ENCODE results near the gene SVIL. TPM values are rescaled to one million over a fixed set of nuclear protein-coding genes. Genes with fewer than 3 reads are reported as not detected.

SVIL gene
- total RNA-seq, 1 experiment from 2014 or later: 15.3 TPM

- H3K27me3 ChIP-seq (ENCODE audit: insufficient read depth, low read length): no peaks in the 10 kb centered on the region
- TF ChIP-seq CTCF (conservative IDR thresholded peaks at IDR 0.05): no peak
- no peak overlapping the region for H2BK15ac ChIP-seq (ENCODE audit: low read depth, low read length)
- H4K91ac ChIP-seq (ENCODE audit: insufficient read length, low read depth, low read length): no peak overlapping the region
- Mint-ChIP-seq H3K27me3 (ENCODE audit: low read depth) (no peaks in the 10 kb centered on the region), H3K4me1 (peaks cover 27 to 38% of the 10 kb centered on the region in 2 experiments), H3K36me3 (ENCODE audit: insufficient read depth in 1 of 3, low read depth in 3 of 3) (peaks cover 2 to 8% (median 3%) of the 10 kb centered on the region in 3 experiments; a peak in 4 of 7 replicates), H3K4me3 (no peak overlapping the region), H3K9me3 (peaks cover 0 to 4% of the 10 kb centered on the region in 2 experiments; a peak in 2 of 5 replicates), H3K27ac (peak overlapping the region in 1 of 3 experiments; percentile 72; a peak in 2 of 7 replicates)
- H2BK120ac ChIP-seq (ENCODE audit: low read depth, low read length, poor library complexity, severe bottlenecking): no peak overlapping the region
- no peak overlapping the region for H3K27ac ChIP-seq (ENCODE audit: insufficient read length, low read depth, low read length)
- no peaks in the 10 kb centered on the region for H3K79me1 ChIP-seq (ENCODE audit: insufficient read depth, low read depth, low read length, poor library complexity, severe bottlenecking)
- H3T11ph ChIP-seq (ENCODE audit: low read length): no peak overlapping the region
- H2BK5ac ChIP-seq (ENCODE audit: insufficient read length, low read length): no peak overlapping the region
- H4K8ac ChIP-seq (replicated peaks; ENCODE audit: insufficient read length, low read depth, low read length): no peak overlapping the region
- H3K4ac ChIP-seq (ENCODE audit: low read depth, low read length): no peak overlapping the region
- no peaks in the 10 kb centered on the region; the same call in 1 of the 2 replicates for H3K4me1 ChIP-seq (ENCODE audit: insufficient read depth, low read length)
- no peak overlapping the region for H3K4me2 ChIP-seq (ENCODE audit: insufficient read depth, insufficient read length, low read length)
- WGBS (ENCODE audit: extremely low coverage, insufficient read length, low lambda C conversion rate): no CpG with 5 or more reads among the region's 6 CpGs
- H3K23ac ChIP-seq (ENCODE audit: insufficient read length, low read depth, low read length): no peak overlapping the region
- no peak overlapping the region for H2BK20ac ChIP-seq (ENCODE audit: low read depth, low read length, poor library complexity, severe bottlenecking)
- no peak overlapping the region for H2AK5ac ChIP-seq (ENCODE audit: insufficient read length, low read length)
- no peak overlapping the region for H4K5ac ChIP-seq (ENCODE audit: insufficient read length, low read depth, low read length)
- H3K56ac ChIP-seq (ENCODE audit: insufficient read length, low read depth, low read length): no peak overlapping the region
- H2BK12ac ChIP-seq (ENCODE audit: insufficient read length, low read depth, low read length): no peak overlapping the region
- no peaks in the 10 kb centered on the region for H3K23me2 ChIP-seq (ENCODE audit: insufficient read length, low read depth, low read length, poor library complexity, severe bottlenecking)
- no peaks in the 10 kb centered on the region for H3K9me3 ChIP-seq (ENCODE audit: control insufficient read depth, low read depth, low read length)
- no peaks in the 10 kb centered on the region for H4K20me1 ChIP-seq (ENCODE audit: control insufficient read depth, insufficient read depth, insufficient read length)
- H3K79me2 ChIP-seq (ENCODE audit: insufficient read depth, low read length): peaks cover 2% of the 10 kb centered on the region; the same call in 1 of the 2 replicates
- H3K9ac ChIP-seq (ENCODE audit: extremely low read depth, insufficient read length, low read length): no peak overlapping the region
- no peak overlapping the region for H2AFZ ChIP-seq (ENCODE audit: low read length)
- DNase-seq: no peak
- H3K18ac ChIP-seq (ENCODE audit: insufficient read length, low read depth, low read length): no peak overlapping the region
- H3K14ac ChIP-seq (ENCODE audit: insufficient read depth, low read length): no peak overlapping the region
These were observed 18.2 kb downstream of the SVIL start for GRCh38 chr10:29616542-29616941.
